Activated naive CD4-positive, alpha-beta T cell treated with anti-CD3 and anti-CD28 coated beads, Interleukin-2, amount 10 ng/mL, durations not matched to agents 7 days and 5 days (primary cell): ENCODE data around the gene PUM1.

Source experiments
- CTCF ChIA-PET: fragments of 350-600 bp; sonication (Branson Sonifier 250); formaldehyde crosslinking; loops from one replicate; lab custom pipeline; 2021; ENCODE audit warnings: antibody characterized with exemption; lab: Charles Lee
- DNase-seq: peaks from one replicate; pipeline ENCODE4 v3.0.0-alpha.2; 2020
- H3K27ac Mint-ChIP-seq: one replicate; pipeline ENCODE4 v1.8.0; 2021; ENCODE audit warnings: mild to moderate bottlenecking, moderate library complexity, mixed read lengths
- H3K27me3 Mint-ChIP-seq: one replicate; pipeline ENCODE4 v1.8.0; 2021; ENCODE audit warnings: mild to moderate bottlenecking, mixed read lengths
- H3K36me3 Mint-ChIP-seq: one replicate; pipeline ENCODE4 v1.8.0; 2021; ENCODE audit warnings: mixed read lengths
- H3K4me1 Mint-ChIP-seq: one replicate; pipeline ENCODE4 v1.8.0; 2021; ENCODE audit warnings: mixed read lengths
- H3K4me3 Mint-ChIP-seq: one replicate; pipeline ENCODE4 v1.8.0; 2021; ENCODE audit warnings: mild to moderate bottlenecking, moderate library complexity, mixed read lengths
- H3K9me3 Mint-ChIP-seq: one replicate; pipeline ENCODE4 v1.8.0; 2021; ENCODE audit warnings: mixed read lengths

PUM1 gene

DNA sequence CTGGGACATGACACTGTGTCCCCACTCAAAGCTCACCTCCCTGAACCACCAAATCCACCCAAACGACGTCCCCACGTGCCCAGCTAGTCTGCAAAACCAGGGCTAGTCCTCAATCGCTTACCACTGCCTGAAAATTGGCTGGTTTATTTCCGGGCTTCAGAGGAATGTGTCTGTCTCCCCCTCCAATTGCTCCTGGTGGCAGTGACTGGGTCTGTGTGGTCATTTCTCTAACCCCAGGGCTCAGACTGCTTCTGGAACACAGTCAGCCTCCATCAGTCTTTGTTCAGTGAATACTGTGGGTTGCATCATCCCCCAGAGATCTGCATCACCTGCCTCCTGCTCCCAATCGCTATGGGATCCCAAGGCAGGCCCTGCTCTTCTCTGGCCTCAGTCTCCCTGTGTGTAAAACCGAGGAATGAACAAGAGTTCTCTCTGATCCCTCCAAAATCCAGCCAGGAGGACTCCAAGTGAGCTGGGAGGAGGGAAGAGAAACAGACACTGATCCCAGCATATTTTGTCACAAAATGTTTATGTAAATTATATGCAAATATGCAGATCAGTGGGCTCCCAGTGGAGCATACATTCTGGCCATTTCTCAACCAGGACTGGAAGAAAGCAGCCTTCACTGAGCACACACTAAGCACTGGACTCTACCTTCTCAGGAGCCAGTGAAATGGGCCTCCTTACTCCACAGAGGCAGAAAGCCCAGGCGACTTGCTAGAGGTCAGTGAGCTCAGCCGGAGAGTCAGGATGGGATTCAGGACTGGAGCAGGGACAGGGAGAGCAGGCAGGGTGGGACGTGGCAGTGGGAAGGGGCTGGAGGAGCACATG, 177.8 kb downstream of the PUM1 start:
- no peaks in the 10 kb centered on the region for H3K36me3 Mint-ChIP-seq
- no peak for DNase-seq
- CTCF ChIA-PET = no interaction called here
- no peaks in the 10 kb centered on the region for H3K4me1 Mint-ChIP-seq
- no peaks in the 10 kb centered on the region for H3K9me3 Mint-ChIP-seq
- H3K27ac Mint-ChIP-seq = no peak overlapping the region
- peaks cover 56% of the 10 kb centered on the region for H3K27me3 Mint-ChIP-seq
- no peak overlapping the region for H3K4me3 Mint-ChIP-seq

DNA sequence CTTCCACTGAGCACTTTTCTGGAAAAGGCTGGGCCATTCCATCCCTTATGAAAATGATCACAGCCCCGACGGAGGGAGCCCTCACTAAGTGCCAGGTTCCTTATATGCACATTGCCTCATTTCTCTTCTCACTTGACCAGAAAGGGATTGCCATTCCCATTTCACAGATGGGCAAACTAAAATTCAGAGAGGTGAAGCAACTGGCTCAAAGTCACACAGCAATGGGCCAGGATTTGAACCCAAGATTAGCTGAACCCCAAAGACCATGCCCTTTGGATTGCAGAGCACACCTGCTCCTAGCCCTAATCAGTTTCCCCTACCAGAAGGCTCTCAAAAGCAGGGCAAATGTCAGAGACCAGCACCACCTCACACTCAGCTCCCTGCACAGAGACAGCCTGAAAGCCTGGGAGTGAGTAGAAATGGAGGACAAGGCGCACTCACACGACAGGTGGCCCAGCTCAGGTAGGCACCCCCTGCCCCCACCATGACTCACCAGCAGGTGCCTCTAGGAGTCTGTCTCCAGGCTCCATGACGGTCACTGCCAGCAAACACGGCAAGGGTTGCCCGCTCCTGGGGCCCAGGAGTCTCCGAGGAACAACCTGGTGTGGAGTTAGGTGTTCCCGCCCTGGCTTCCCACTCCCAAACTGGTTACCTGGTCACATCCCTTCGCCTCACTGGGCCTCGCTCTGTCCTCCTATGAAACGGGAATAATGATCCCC, 178.6 kb downstream of the PUM1 start:
- no peak overlapping the region for H3K4me3 Mint-ChIP-seq
- H3K27me3 Mint-ChIP-seq = peaks cover 59% of the 10 kb centered on the region
- no peaks in the 10 kb centered on the region for H3K4me1 Mint-ChIP-seq
- no peak for DNase-seq
- H3K27ac Mint-ChIP-seq = no peak overlapping the region
- H3K36me3 Mint-ChIP-seq = no peaks in the 10 kb centered on the region
- H3K9me3 Mint-ChIP-seq = no peaks in the 10 kb centered on the region
- CTCF ChIA-PET = no interaction called here

DNA sequence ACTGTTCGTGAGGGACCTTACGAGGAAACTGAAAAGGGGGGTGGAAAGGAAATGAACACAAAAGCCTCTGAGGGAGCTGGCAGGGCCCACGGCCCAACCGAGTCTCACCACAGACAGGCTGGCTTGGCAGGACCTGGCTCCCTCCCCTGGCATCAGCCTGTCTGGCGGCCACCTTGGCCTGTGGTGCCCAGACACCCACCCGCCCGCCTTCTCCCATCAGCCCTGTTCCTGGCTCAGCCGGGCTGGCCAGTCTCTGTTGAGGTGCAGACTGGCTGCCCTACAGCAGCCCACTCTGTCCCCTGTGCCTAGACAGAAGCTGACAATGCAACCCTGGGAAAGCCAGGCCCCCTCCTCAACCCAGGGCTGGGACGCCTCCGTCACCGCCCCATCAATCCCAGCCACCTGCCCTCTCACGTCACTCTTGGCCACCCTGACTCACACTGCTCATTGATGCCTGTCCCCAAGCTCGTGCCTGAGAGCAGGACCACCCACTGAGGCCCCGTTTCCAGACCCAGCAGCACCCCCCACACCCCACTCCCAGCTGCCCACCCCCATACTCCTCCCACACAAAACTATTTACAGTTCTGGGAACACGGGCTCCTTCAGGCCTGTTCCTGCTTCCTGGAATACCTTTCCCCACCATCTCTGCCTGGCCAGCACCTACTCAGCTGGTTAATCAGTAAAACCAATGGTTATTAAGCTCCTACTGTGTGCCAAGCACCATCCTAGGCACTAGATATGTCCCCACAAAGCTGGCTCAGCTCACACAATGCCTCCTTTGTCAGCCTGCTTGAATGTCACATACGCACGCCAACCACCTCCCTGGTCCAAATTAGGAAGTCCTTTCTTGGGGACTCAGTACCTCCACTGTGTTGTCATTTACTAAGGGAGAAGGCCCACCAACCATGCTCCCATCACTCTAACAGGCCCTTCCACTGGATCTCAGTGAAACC, 179.7 kb downstream of the PUM1 start:
- Mint-ChIP-seq H3K36me3 (no peaks in the 10 kb centered on the region), H3K27me3 (peaks cover 60% of the 10 kb centered on the region), H3K9me3 (no peaks in the 10 kb centered on the region), H3K27ac (no peak overlapping the region), H3K4me1 (no peaks in the 10 kb centered on the region), H3K4me3 (no peak overlapping the region)
- DNase-seq = no peak
- CTCF ChIA-PET = no interaction called here

DNA sequence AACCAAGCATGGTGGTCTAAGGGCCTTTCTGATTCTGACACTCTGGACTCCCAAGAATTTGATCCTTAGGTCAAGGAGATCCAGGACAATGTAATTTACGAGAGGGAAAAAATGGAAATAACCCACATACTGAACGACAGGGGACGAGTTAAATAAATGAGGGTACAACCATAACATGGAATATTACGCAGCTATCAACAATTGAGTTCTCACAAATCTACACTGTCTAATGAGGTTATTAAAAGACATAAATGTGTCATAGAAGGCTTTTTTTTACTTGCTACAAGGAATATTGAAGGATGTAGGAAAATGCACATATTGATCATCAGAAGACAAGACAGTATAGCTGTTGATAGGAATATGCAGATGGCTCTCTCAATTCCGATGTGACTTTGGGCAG, 180.8 kb downstream of the PUM1 start:
- Mint-ChIP-seq H3K27ac (no peak overlapping the region), H3K36me3 (no peaks in the 10 kb centered on the region), H3K4me1 (no peaks in the 10 kb centered on the region), H3K4me3 (no peak overlapping the region), H3K27me3 (peaks cover 71% of the 10 kb centered on the region), H3K9me3 (no peaks in the 10 kb centered on the region)
- DNase-seq = no peak
- CTCF ChIA-PET = no interaction called here

GRCh38 chr1:30883389-30884172, 181.9 kb downstream of the PUM1 start:
- H3K4me3 Mint-ChIP-seq = no peak overlapping the region
- no peaks in the 10 kb centered on the region for H3K36me3 Mint-ChIP-seq
- H3K27ac Mint-ChIP-seq = no peak overlapping the region
- peaks cover 75% of the 10 kb centered on the region for H3K27me3 Mint-ChIP-seq
- no peaks in the 10 kb centered on the region for H3K4me1 Mint-ChIP-seq
- no peaks in the 10 kb centered on the region for H3K9me3 Mint-ChIP-seq
- CTCF ChIA-PET = no interaction called here
- DNase-seq = no peak

GRCh38 chr1:30882678-30883388, 182.7 kb downstream of the PUM1 start:
- no peak for DNase-seq
- H3K27me3 Mint-ChIP-seq = peaks cover 75% of the 10 kb centered on the region

More at GRCh38 chr1:30882678-30883388, 182.7 kb downstream of the PUM1 start:
- Mint-ChIP-seq H3K36me3 (no peaks in the 10 kb centered on the region), H3K27ac (no peak overlapping the region), H3K9me3 (no peaks in the 10 kb centered on the region), H3K4me1 (no peaks in the 10 kb centered on the region), H3K4me3 (no peak overlapping the region)
- CTCF ChIA-PET = no interaction called here
